HG03469 (cell line): ENCODE results near the gene COL1A2.

Source experiments
- ATAC-seq: cut with Tn5 transposase; IDR thresholded peaks from one replicate; pipeline ENCODE4 v1.9.1; 2021; ENCODE audit warnings: mild to moderate bottlenecking, moderate library complexity, moderate number of reproducible peaks; ENCODE audit not compliant: unreplicated experiment

The COL1A2 gene

GRCh38 chr7:94409200-94409948 is 14.7 kb downstream of the COL1A2 start:
- ATAC-seq = no peak

- ATAC-seq = no peak
These were observed 15.9 kb downstream of the COL1A2 start for GRCh38 chr7:94410413-94411187.

- no peak for ATAC-seq
These were observed 16.4 kb downstream of the COL1A2 start for GRCh38 chr7:94411188-94411466.

- no peak for ATAC-seq
These were observed 18.1 kb downstream of the COL1A2 start for GRCh38 chr7:94412762-94413322.

GRCh38 chr7:94414481-94414880 is 19.8 kb downstream of the COL1A2 start:
- ATAC-seq = no peak

GRCh38 chr7:94414980-94415379 is 20.3 kb downstream of the COL1A2 start:
- ATAC-seq = no peak

GRCh38 chr7:94417306-94417705 is 22.6 kb downstream of the COL1A2 start:
- no peak for ATAC-seq

- ATAC-seq = no peak
These were observed 23.2 kb downstream of the COL1A2 start for GRCh38 chr7:94417901-94418300.

- ATAC-seq = no peak
These were observed 24.2 kb downstream of the COL1A2 start for GRCh38 chr7:94418851-94419250.

- no peak for ATAC-seq
These were observed 25.6 kb downstream of the COL1A2 start for GRCh38 chr7:94420328-94420727.

- ATAC-seq = no peak
These were observed 27.0 kb downstream of the COL1A2 start for GRCh38 chr7:94421681-94422080.

- no peak for ATAC-seq
These were observed 27.4 kb downstream of the COL1A2 start for GRCh38 chr7:94422136-94422535.

- ATAC-seq = no peak
These were observed 28.2 kb downstream of the COL1A2 start for GRCh38 chr7:94422827-94423460.

- ATAC-seq = no peak
These were observed 29.4 kb downstream of the COL1A2 start for GRCh38 chr7:94423863-94424735.

- ATAC-seq = no peak
These were observed 30.9 kb downstream of the COL1A2 start for GRCh38 chr7:94425546-94425945.

GRCh38 chr7:94426980-94427875 is 32.5 kb downstream of the COL1A2 start:
- ATAC-seq = no peak

GRCh38 chr7:94429153-94429552 is 34.5 kb downstream of the COL1A2 start:
- no peak for ATAC-seq

- ATAC-seq = no peak
These were observed 36.5 kb downstream of the COL1A2 start for GRCh38 chr7:94431176-94431575.

- ATAC-seq = no peak
These were observed 37.1 kb downstream of the COL1A2 start for GRCh38 chr7:94431619-94432280.
